Measurements from ENCODE around the gene ZNF823.
"Not testable (repeated sequence)": the region's sequence is repeated elsewhere in the genome, so short reads cannot be mapped to it uniquely, and the experiment has no call there.

Gene ZNF823

DNA sequence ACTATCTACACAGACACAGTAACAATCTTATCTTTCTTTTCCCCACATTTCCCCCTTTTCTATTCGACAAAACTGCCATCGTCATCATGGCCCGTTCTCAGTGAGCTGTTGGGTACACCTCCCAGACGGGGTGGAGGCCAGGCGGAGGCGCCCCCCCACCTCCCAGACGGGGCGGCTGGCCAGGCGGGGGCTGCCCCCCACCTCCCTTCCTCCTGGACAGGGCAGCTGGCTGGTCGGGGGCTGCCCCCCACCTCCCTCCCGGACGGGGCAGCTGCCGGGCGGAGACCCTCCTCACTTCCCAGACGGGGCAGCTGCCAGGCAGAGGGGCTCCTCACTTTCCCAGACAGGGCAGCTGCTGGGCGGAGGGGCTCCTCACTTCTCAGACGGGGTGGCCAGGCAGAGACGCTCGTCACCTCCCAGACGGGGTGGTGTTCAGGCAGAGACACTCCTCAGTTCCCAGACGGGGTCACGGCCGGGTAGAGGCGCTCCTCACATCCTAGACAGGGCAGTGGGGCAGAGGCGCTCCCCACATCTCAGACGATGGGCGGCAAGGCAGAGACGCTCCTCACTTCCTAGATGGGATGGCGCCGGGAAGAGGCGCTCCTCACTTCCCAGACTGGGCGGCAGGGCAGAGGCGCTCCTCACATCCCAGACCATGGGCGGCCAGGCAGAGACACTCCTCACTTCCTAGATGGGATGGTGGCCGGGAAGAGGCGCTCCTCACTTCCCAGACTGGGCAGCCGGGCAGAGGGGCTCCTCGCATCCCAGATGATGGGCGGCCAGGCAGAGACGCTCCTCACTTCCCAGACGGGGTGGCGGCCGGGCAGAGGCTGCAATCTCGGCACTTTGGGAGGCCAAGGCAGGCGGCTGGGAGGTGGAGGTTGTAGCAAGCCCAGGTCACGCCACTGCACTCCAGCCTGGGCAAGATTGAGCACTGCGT, 61.8 kb downstream of the ZNF823 start:
- DNase-seq: not testable (repeated sequence)

GRCh38 chr19:11675569-11675968, 63.2 kb downstream of the ZNF823 start:
- no peak for DNase-seq

DNA sequence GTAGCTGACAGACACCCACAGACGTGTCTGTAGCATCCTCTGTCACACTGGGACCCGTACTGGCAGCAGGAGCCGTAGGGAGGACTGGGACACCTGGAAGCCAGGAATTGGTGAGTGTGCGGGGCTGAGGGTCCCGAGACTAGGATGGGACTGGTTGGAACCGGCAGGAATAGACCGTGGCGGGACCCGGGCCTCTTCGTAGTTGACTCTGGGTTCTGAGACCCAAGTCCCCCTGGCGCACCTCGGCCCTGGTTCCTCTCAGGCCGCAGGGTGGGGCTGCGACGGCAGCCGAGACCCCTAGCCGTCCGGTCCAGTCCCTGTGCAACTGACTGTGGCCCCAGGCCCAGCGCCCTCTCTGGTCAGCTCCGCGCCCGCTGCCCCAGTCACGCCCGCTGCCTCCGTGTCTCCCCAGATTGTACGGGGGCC, 64.7 kb downstream of the ZNF823 start:
- DNase-seq: no peak

DNA sequence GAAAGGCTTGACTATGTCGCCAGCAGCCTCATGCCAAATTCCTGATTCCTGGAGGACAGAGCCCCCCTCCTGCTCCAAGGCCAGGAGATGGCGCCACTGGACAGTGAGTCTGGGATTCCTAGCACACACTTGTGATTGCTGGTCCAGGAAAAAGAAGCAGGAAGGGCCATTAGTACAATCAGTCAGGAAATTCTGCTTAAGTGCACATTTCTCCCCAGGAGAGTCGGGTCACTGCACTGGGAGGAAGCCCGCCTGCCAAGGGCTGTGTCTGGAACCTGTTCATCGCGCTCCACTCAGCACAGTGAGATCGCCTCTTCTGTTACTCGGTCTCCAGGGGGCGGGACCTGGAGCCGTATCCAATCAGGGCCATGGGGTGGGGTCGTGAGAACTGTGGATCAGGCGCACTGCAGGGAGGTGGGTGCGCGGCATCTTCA, 65.1 kb downstream of the ZNF823 start:
- DNase-seq: no peak
